ENCODE results near the gene TACC2.
"Not testable (repeated sequence)": the region's sequence is repeated elsewhere in the genome, so short reads cannot be mapped to it uniquely, and the experiment has no call there.

DNA sequence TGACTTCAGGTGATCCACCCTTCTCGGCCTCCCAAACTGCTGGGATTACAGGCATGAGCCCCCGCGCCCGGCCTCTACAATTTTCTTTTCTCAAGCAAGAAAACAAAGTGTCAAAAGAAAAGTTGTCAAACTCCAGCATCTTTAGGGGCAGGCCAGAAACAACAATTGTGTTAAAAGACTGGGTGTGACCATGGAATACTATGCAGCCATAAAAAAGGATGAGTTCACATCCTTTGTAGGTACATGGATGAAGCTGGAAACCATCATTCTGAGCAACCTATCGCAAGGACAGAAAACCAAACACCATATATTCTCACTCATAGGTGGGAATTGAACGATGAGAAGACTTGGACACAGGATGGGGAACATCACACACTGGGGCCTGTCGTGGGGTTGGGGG, 34.3 kb downstream of the TACC2 start:
- not testable (repeated sequence) for TF ChIP-seq POLR2A (IDR thresholded peaks at IDR 0.05)
- TF ChIP-seq, protein P1, sequence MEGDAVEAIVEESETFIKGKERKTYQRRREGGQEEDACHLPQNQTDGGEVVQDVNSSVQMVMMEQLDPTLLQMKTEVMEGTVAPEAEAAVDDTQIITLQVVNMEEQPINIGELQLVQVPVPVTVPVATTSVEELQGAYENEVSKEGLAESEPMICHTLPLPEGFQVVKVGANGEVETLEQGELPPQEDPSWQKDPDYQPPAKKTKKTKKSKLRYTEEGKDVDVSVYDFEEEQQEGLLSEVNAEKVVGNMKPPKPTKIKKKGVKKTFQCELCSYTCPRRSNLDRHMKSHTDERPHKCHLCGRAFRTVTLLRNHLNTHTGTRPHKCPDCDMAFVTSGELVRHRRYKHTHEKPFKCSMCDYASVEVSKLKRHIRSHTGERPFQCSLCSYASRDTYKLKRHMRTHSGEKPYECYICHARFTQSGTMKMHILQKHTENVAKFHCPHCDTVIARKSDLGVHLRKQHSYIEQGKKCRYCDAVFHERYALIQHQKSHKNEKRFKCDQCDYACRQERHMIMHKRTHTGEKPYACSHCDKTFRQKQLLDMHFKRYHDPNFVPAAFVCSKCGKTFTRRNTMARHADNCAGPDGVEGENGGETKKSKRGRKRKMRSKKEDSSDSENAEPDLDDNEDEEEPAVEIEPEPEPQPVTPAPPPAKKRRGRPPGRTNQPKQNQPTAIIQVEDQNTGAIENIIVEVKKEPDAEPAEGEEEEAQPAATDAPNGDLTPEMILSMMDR (IDR thresholded peaks at IDR 0.05 in 4 of 5, conservative IDR thresholded peaks at IDR 0.05 in 1 of 5) = not testable (repeated sequence)

Measured in gastrocnemius medialis (tissue), 4 donors.